NOMO-1 treated with DMSO at 0.1 percent for 48 hours (cell line): ENCODE measurements around the gene TFEB.

ENCODE experiments used
- DNase-seq: peaks from one replicate; lab custom pipeline; 2025; ENCODE audit not compliant: unreplicated experiment; lab: John Stamatoyannopoulos, UW

Gene TFEB

DNA sequence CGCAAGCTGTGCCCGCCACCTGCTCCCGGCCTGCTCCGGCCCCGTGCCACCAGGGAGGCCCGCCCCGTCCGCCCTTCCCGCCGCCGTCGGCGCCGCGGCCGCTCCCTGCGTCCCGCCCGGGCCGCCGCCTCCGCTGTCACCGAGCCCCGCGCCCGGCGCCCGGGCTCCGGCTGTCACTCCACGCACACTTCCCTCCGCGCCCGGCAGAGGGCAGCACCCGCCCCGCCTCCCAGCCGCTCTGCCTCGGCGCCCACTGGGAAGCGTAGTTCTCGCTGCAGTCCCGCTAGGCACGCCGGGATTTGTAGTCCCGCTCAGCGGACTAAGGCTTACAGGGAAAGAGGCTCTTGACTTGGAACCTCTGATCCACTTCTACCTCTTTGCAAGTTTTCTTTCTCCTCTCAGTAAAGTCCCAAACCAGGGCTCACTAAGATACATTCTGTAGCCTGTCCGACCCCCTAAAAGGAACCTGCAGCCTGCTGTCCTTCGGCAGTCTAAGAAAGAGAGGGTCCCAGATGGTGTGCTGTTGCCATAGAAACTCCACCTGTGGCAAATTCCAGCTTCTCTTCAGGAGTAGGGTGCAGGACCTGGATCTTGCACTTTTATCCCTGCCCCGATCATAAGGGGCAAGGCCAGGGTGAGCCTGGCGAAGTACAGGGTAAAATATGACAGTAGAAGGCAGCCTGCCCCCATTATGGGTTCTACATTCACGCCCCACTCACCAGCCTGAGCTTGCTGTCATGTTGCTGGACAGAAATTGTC, at the start of gene TFEB:
Gene TFEB, minus strand, starts transcription at position 182 of the 759 bp plus-strand sequence. CDS start 44,395 bp downstream, outside the sequence.
- DNase-seq: peak; percentile 87

- peak; percentile 92 for DNase-seq
These were observed 49.3 kb upstream of the TFEB start for GRCh38 chr6:41784581-41785171.

DNA sequence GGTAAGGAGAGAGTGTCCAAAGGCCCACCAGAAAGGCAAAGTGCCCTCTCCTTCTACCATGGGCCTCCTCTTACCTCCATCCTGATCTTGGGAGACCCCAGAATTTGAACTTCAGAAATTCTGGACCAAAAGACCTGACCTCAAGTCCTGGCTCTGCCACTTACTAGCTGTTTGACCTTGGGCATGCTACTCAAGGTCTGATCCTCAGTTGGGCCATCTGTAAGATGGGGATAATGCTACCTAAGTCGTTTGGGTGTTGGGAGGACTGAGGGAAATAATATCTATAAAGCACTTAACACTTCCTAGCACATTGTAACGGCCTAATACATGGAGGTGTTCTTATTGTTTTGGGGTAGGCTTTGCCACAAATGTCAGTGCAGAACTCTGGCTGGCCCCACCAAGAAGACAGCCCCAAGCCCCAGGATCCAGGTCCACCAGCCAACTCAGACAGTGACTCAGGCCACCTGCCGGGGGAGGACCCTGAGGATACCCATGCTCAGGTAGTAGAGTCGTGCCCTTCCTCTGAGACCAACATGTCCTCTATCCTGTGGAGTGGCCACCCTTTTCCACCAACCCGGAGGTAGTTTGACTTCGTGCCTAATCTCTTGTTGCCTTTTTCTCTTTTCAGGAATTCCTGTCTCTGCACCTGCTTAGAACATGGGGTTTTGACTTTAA, 47.8 kb upstream of the TFEB start:
- DNase-seq: no peak

DNA sequence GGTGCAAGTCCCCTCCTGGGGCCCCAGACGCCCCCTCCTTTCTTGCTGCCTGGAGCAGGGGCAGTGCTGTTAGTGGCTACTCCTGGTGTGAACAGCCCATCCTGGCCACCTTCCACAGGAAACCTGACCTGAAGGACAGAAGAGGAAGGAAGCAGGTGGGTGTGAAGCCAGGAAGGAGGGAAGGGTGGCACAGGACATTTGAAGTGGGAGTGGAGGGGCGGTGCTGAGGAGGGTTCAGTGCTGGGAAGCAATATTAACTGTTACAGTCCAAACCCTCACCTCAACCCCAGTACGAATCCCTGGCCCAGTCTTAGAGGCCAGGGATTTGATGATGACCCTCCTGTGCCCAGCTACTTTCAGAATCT, 45.9 kb upstream of the TFEB start:
- DNase-seq: no peak

- DNase-seq: no peak
These were observed 45.4 kb upstream of the TFEB start, which contains the start of gene PRICKLE4 for GRCh38 chr6:41780551-41781365. TSS of gene PRICKLE4 (plus strand) at chr6:41780782. CDS start at chr6:41783474, 2,692 bp downstream.

DNA sequence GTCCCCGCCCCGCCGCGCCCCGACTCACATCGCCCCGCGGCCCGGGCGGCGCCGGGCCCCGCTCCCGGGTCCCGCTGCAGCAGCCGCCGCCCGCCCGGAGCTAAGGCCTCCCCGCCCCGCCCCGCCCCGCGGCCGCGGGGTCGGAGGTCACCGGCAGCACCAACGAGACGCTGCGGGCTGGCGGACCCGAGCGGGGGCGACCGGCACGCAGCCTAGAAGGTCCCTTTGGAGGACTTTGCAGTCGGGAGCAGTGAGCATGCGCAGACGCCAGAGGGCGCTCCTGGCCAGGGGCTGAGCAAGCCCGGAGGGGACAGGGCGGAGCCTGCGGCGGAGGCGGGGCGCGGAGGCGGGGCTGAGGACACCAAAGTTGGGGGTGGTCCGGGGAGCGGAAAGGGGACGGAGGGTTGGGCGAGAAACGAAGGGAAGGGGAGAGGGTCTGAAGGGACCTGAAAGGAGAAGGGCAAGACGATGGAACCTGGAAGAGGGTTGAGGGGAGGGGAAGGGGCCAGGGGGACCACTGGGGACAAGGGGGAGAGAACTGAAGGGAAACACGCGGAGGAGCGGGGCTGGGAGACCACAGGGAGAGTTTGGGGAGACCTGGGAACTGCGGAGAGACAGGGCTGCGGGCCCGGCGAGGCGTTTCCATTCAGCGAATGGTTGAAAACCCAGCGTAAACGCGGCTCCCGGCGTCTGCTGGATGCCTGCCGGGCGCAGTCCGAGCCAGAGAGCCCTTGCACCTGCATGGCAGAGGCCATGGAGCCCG, 44.6 kb upstream of the TFEB start, which contains the start of gene FRS3:
Gene FRS3, minus strand, starts transcription at position 113 of the 763 bp plus-strand sequence. CDS start 2,913 bp downstream, outside the sequence.
- DNase-seq: peak; percentile 90

DNA sequence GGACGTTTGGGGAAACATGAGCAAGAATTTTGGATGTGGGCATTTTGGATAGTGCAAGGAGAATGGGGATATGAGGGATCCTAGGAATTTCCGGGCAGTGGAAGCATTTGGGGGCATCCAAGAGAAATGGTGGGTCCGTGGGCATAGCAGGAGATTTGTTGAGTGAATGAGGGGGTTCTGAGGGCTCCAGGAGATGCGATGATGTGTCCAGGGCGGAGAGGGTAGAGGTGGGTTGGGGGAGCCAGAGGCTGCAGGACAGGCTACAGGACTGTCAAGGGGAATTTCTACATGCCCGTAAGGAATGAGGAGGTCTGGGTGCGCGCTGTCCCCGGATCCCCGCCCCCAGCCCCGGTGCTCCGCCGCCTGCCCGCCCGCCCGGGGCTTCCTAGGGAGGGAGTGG, 43.9 kb upstream of the TFEB start:
- DNase-seq: no peak

DNA sequence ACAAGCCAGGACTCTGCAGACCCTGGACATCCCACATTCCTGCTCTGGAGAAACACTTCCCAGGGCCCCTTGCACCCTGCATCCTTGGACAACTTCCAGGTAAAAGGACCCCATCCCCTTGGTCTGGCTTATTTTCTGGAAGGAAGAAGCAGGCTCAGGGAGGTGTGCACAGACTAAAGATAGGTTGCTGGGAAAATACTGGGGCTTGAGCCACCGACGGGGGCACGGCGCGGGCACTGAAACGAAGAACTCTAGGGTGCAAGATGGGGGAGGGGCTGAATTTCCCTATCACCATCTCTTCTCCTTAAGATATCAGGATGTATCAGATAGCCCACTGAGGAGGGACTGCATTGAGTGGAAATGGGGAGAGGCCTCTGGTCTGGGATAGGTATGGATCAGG, 43.5 kb upstream of the TFEB start:
- DNase-seq: no peak

DNA sequence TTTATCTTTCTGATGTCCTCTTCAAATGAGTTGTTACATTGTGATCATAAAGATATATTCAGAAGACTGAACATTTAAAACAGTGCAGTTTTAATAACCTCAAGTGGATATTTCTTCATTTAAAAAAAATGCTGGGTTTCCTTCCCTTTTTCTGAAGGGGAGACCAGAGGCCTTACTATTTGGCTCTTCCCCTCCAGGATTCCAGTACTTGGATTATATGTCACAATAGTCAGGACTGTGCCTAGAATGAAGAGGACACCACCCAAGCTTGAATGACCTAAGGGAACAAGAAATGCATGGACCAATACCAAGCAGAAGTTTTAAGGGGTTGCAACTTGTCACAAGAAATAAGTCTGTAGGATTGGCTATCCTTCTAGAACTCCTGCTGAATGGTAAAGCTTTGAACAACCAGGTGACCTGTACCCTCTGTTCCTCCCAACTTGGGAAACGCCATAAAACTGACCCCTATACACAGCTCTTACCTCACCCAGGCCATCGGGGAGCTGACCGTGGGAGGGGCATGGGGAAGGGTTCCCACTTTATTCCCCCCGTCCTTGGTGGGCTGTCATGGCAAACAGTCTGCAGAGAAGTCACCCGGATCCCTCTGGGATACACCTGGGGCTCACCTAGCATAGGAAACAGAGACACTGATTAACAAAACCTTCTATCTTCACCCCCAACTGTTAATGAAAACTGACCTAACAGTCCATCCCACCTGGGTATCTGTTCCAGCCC, 42.3 kb upstream of the TFEB start:
- DNase-seq: peak; percentile 55

DNA sequence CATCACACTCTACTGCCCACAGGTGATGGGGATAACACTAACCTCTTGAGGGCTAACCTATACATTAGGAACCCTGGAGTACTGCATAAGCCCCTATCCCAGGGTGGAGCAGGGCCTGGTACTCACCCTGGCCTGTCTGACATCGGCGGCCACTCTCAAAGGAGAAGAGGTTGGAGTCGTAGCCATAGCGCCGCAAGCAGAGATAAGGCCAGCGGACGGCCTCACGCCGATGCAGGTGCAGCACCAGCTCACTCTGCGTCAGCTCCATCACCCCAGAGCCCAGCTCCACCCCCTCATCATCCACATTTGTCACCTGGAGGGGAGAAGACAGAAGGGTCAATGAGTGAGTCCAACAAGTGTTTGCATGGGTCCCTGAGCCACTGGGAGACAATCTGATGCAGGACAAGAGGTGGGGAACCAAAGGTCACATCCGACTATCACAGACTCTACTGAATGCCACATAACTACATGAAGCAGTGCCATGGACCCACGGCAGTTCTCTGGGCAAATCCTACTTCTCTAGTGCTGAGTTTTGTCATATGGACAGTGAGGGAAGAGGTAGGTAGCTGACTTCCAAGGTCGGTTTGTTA, 40.0 kb upstream of the TFEB start:
- no peak for DNase-seq

DNA sequence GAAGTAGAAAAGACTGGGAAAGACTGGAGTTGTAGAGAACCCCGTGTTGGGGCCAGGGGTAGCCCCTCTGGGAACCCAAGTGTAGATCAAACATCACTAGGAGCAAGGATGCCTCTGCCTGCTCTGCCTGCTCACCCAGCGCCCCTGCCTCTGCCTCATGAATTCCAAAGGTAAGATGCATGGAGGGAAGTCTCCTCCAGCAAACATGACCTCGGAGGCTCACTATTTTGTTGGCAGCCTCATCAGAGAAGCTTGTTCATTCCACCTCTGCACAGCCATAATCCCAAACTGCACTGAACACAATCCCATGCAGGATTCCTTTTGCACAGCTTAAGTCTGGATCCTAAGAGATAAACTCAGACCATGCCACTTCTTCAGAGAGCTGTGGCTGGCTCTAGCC, 39.4 kb upstream of the TFEB start:
- DNase-seq: no peak

DNA sequence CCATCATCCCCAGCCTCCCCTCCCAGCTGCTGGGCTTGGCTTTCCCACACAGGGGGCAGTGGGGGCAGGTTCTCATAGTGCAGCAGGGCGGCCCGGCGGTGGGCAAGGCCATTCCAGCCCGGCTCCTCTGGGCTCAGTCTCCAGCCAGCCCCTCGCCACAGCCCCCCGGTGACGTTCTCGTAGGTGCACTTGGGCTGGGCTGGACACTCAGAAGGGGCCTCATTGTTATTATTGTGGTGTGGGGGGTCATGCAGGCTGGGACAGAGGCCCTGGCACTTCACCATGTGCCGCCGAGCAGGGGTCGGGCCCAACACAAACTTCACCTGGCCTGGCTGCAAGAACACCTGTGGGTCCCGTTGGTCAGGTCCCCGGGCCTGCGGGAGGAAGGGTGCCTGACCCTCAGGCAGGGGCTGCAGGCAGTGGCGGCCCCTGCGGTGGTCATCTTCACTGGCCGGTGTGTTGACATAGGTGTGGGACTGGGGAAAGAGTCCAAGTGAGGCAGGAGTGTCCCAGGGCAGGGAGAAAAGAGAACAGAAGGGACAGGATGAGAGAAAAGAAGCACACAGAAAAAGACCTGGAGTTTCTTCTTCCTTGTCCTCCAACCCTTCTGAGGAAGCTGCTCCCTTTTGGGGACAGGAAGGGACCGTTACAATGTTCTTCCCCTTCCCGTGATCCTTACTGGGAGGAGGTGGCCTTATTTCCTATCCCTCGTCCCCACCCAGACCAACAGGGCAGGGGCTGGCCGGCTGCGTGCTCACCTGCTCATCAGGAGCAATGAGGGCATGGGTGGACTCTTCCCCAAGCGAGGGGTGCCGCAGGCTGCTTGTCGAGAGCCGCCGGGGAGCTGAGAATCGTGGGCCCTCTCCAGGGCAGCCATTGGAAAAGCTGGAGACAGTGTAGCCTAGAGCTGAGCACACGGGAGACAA, 35.9 kb upstream of the TFEB start:
- no peak for DNase-seq

GRCh38 chr6:41770381-41771057, 35.1 kb upstream of the TFEB start:
- no peak for DNase-seq

DNA sequence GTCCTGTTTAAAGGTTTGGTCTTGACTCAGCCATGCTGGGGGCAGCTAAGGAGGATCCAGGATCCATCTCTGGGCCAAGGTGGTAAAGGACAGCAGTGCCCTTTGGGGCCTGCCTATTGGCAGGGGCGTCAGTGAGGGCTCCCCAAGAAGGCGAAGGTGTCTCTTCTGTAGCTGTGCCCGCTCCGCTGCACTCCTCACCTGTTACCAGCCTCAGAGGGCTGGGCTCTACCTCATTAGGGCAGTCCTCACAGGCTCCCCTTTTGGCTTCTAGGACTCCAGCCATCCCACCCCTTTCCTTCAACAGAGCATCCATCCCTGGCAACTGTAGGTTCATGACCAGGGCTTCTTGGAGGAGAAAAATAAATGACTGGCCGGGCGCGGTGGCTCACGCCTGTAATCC, 34.0 kb upstream of the TFEB start:
- no peak for DNase-seq

DNA sequence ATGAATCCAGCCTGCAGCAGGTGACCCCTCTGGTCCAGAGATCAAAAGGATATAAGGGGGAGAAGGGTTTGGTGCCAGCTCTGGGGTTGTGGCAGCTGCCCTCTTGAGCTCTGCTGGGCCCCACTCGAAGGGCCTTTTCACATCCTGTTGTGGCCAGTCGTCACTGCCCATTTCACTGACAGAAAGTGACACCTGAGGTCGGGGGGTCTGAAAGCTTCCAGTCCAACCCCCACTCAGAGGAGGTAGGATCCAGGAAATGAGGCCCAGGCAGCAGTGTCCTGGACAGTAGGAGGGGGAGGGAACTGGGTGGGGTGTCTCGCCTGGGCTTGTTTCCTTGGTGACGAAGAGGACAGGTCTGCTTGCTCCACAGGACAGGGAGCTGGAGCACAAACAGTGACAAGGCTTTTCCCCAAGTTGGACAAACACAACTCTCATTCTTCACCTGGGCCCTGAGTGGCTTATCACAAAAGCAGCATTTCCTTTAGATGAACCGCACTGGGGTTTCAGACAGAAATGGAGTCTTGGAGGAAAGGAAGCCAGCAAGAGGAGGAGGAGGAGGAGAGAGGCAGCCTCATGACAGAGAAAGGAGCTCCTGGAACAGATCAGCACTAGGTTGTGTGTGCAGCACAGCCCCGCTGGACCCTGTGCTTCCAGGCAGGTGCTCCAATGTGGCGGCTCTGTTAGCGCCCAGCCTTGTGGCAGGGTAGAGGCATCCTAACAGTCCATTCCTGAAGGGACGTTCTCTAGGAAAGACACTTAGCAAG, 33.3 kb upstream of the TFEB start:
- DNase-seq: no peak

- DNase-seq: peak; percentile 28
These were observed 31.9 kb upstream of the TFEB start for GRCh38 chr6:41767112-41767833.
